H1 (cell line): ENCODE measurements around the gene XIRP1. TPM values are rescaled to one million over a fixed set of nuclear protein-coding genes. Genes with fewer than 3 reads are reported as not detected.

Source experiments
- CTCF ChIA-PET: fragments of 300-600 bp; sonication (Branson Sonifier 250); formaldehyde crosslinking; loops from one replicate; lab custom pipeline; 2021; ENCODE audit not compliant: partially characterized antibody; lab: Charles Lee
- POLR2A ChIA-PET: fragments of 300-600 bp; sonication (Branson Sonifier 250); formaldehyde crosslinking; loops from one replicate; lab custom pipeline; 2021; ENCODE audit warnings: inconsistent platforms; ENCODE audit not compliant: partially characterized antibody; lab: Charles Lee
- DNase-seq, 2 experiments: peaks; one replicate each; pipeline versions ENCODE4 v3.0.0 to v3.0.0-alpha.2; 2010 to 2022; ENCODE audit warnings: low spot score in 2 of 2, low read depth in 1 of 2, mixed read lengths in 1 of 2
- FAIRE-seq: peaks from 2 replicates; lab custom pipeline; 2011; peaks lifted over from hg19 to GRCh38; lab: Jason Lieb, UNC
- H2AFZ ChIP-seq: 2 replicates; pipeline ENCODE4 v1.8.1; 2012; ENCODE audit warnings: low read length, inconsistent platforms
- H2AK5ac ChIP-seq: 2 replicates; pipeline ENCODE4 v1.6.1; 2013; ENCODE audit warnings: low read depth, low read length
- H2BK120ac ChIP-seq: replicated peaks from 2 replicates; pipeline ENCODE3; 2013; ENCODE audit warnings: low read depth, low read length, inconsistent platforms
- H2BK12ac ChIP-seq: 2 replicates; pipeline ENCODE4 v1.6.1; 2013; ENCODE audit warnings: low read depth, low read length
- H2BK15ac ChIP-seq: 2 replicates; pipeline ENCODE4 v1.6.1; 2013; ENCODE audit warnings: low read length
- H2BK20ac ChIP-seq: 2 replicates; pipeline ENCODE4 v1.6.1; 2013; ENCODE audit warnings: low read length
- H2BK5ac ChIP-seq: 2 replicates; pipeline ENCODE4 v1.6.1; 2013; ENCODE audit warnings: low read depth, low read length
- H3K14ac ChIP-seq: 2 replicates; pipeline ENCODE4 v1.6.1; 2013; ENCODE audit warnings: inconsistent platforms; ENCODE audit not compliant: insufficient read length
- H3K18ac ChIP-seq: 2 replicates; pipeline ENCODE4 v1.6.1; 2013; ENCODE audit warnings: low read length; ENCODE audit errors: extremely low read depth
- H3K23ac ChIP-seq: 2 replicates; pipeline ENCODE4 v1.6.1; 2013; ENCODE audit warnings: inconsistent platforms; ENCODE audit not compliant: insufficient read length
- H3K23me2 ChIP-seq: 2 replicates; pipeline ENCODE4 v1.6.1; 2013; ENCODE audit warnings: low read depth, low read length
- H3K27ac ChIP-seq: 2 replicates; pipeline ENCODE4 v1.6.1; 2011; ENCODE audit warnings: low read depth, low read length, inconsistent platforms
- H3K27me3 ChIP-seq, 4 experiments: replicated peaks in 1 of 4; 1 replicate in 1 of 4; 2 replicates in 3 of 4; pipeline versions ENCODE4 v1.6.1 to v1.8.1; 2011 to 2013; ENCODE audit warnings: low read length in 3 of 4, mild to moderate bottlenecking in 3 of 4, inconsistent platforms in 2 of 4, mixed read lengths in 2 of 4, moderate library complexity in 1 of 4; ENCODE audit not compliant: control insufficient read depth in 3 of 4, insufficient read depth in 3 of 4; ENCODE audit errors: extremely low read depth in 1 of 4
- H3K36me3 ChIP-seq, 4 experiments: 2 replicates each; pipeline versions ENCODE4 v1.6.1 to v1.8.1; 2011 to 2013; ENCODE audit warnings: mild to moderate bottlenecking in 4 of 4, low read length in 3 of 4, moderate library complexity in 2 of 4, control low read depth in 1 of 4, inconsistent platforms in 1 of 4; ENCODE audit not compliant: insufficient read depth in 4 of 4, control insufficient read depth in 2 of 4
- H3K4ac ChIP-seq: replicated peaks from 2 replicates; pipeline ENCODE3; 2013; ENCODE audit warnings: low read length, low read depth, mixed read lengths, inconsistent platforms; ENCODE audit not compliant: insufficient read length
- H3K4me1 ChIP-seq, 4 experiments: replicated peaks in 1 of 4; 1 replicate in 1 of 4; 2 replicates in 3 of 4; pipeline versions ENCODE4 v1.6.1 to v1.8.1; 2011 to 2013; ENCODE audit warnings: low read length in 3 of 4, inconsistent platforms in 2 of 4, mixed read lengths in 1 of 4; ENCODE audit not compliant: insufficient read depth in 4 of 4, control insufficient read depth in 3 of 4
- H3K4me2 ChIP-seq, 2 experiments: 2 replicates each; pipeline versions ENCODE4 v1.6.1 to v1.8.1; 2011 to 2013; ENCODE audit warnings: low read depth in 2 of 2, low read length in 2 of 2, control low read depth in 1 of 2, inconsistent platforms in 1 of 2, mild to moderate bottlenecking in 1 of 2; ENCODE audit not compliant: insufficient read depth in 1 of 2
- H3K4me3 ChIP-seq, 4 experiments: fragments of 200-600, 300-600 bp in 1 of 4; sonication (generic), shearing (Covaris generic), sonication (Bioruptor Twin) in 1 of 4; 2 replicates each; pipeline versions ENCODE4 v1.5.1 to v1.8.1; 2011 to 2016; ENCODE audit warnings: low read length in 4 of 4, low read depth in 3 of 4, control low read depth in 2 of 4, inconsistent platforms in 2 of 4, mild to moderate bottlenecking in 2 of 4, mixed read lengths in 1 of 4, moderate library complexity in 1 of 4; ENCODE audit not compliant: insufficient read depth in 2 of 4; ENCODE audit errors: extremely low read depth in 1 of 4
- H3K56ac ChIP-seq: replicated peaks from 2 replicates; pipeline ENCODE3; 2013; ENCODE audit warnings: low read depth, mild to moderate bottlenecking, mixed read lengths, low read length, inconsistent platforms; ENCODE audit not compliant: insufficient read length
- H3K79me1 ChIP-seq: 2 replicates; pipeline ENCODE4 v1.6.1; 2013; ENCODE audit warnings: low read depth, low read length, control low read depth
- H3K79me2 ChIP-seq, 2 experiments: 2 replicates each; pipeline versions ENCODE4 v1.6.1 to v1.8.1; 2012 to 2013; ENCODE audit warnings: low read length in 2 of 2, mild to moderate bottlenecking in 2 of 2, inconsistent platforms in 1 of 2; ENCODE audit not compliant: insufficient read depth in 2 of 2, control insufficient read depth in 1 of 2
- H3K9ac ChIP-seq, 4 experiments: replicated peaks in 1 of 4; 1 replicate in 1 of 4; 2 replicates in 3 of 4; pipeline versions ENCODE4 v1.6.1 to v1.8.1; 2011 to 2013; ENCODE audit warnings: low read depth in 3 of 4, low read length in 3 of 4, control low read depth in 2 of 4, mild to moderate bottlenecking in 2 of 4, moderate library complexity in 2 of 4, inconsistent platforms in 1 of 4; ENCODE audit errors: extremely low read depth in 1 of 4
- H3K9me3 ChIP-seq, 2 experiments: 2 replicates each; pipeline versions ENCODE4 v1.6.1 to v1.8.1; 2012 to 2013; ENCODE audit warnings: mild to moderate bottlenecking in 2 of 2, moderate library complexity in 2 of 2, control low read depth in 1 of 2, inconsistent platforms in 1 of 2, low read depth in 1 of 2, low read length in 1 of 2, mixed read lengths in 1 of 2; ENCODE audit not compliant: insufficient read depth in 2 of 2
- H4K20me1 ChIP-seq, 2 experiments: replicated peaks in 1 of 2; 2 replicates each; pipeline versions ENCODE3 to v1.8.1; 2011 to 2013; ENCODE audit warnings: inconsistent platforms in 2 of 2, low read length in 2 of 2, mild to moderate bottlenecking in 1 of 2; ENCODE audit not compliant: insufficient read depth in 2 of 2, control insufficient read depth in 1 of 2
- H4K5ac ChIP-seq: 2 replicates; pipeline ENCODE4 v1.6.1; 2013; ENCODE audit warnings: low read length, low read depth, mixed read lengths, inconsistent platforms; ENCODE audit not compliant: insufficient read length
- H4K8ac ChIP-seq: 2 replicates; pipeline ENCODE4 v1.8.0; 2013; ENCODE audit warnings: mild to moderate bottlenecking, moderate library complexity, low read length, inconsistent platforms; ENCODE audit not compliant: insufficient read depth; ENCODE audit errors: extremely low read depth
- H4K91ac ChIP-seq: replicated peaks from 2 replicates; pipeline ENCODE3; 2013; ENCODE audit warnings: low read length, mixed read lengths, inconsistent platforms; ENCODE audit not compliant: insufficient read length
- BRCA1 ChIP-seq: IDR thresholded peaks from 2 replicates; pipeline ENCODE4 v1.6.1; 2012; ENCODE audit warnings: low read depth, low read length, improper control_type of control experiment
- CREB1 ChIP-seq: IDR thresholded peaks from 2 replicates; pipeline ENCODE4 v1.6.1; 2012; ENCODE audit warnings: inconsistent platforms
- HDAC6 ChIP-seq: IDR thresholded peaks from one replicate; pipeline ENCODE4 v1.7.1; 2012; ENCODE audit warnings: low read depth, mild to moderate bottlenecking, inconsistent platforms, low read length, moderate library complexity
- KDM1A ChIP-seq: fragments of 200-600, 300-600 bp; sonication (generic); IDR thresholded peaks from 2 replicates; pipeline ENCODE4 v1.7.1; 2016; ENCODE audit warnings: mild to moderate bottlenecking, low read length, borderline replicate concordance
- KDM4A ChIP-seq: IDR thresholded peaks from one replicate; pipeline ENCODE4 v1.7.1; 2012; ENCODE audit warnings: low read depth, mild to moderate bottlenecking, moderate library complexity, low read length, inconsistent platforms; ENCODE audit not compliant: severe bottlenecking
- MAX ChIP-seq: IDR thresholded peaks from 2 replicates; pipeline ENCODE4 v1.6.1; 2012; ENCODE audit warnings: inconsistent platforms
- NANOG ChIP-seq: IDR thresholded peaks from 2 replicates; pipeline ENCODE4 v1.6.1; 2011; ENCODE audit warnings: low read length, low read depth, mild to moderate bottlenecking, inconsistent platforms; ENCODE audit not compliant: insufficient read depth, poor library complexity, severe bottlenecking
- POLR2A ChIP-seq, 2 experiments: IDR thresholded peaks; 1 replicate in 1 of 2; 2 replicates in 1 of 2; pipeline ENCODE4 v1.6.1; 2011; ENCODE audit warnings: low read depth in 2 of 2, low read length in 2 of 2, mild to moderate bottlenecking in 2 of 2; ENCODE audit errors: control extremely low read depth in 1 of 2
- POU5F1 ChIP-seq: IDR thresholded peaks from 2 replicates; pipeline ENCODE4 v1.6.1; 2011; ENCODE audit warnings: low read depth, mild to moderate bottlenecking, low read length, moderate library complexity
- RAD21 ChIP-seq, 2 experiments: IDR thresholded peaks in 1 of 2; conservative IDR thresholded peaks in 1 of 2; 2 replicates each; pipeline ENCODE4 v1.6.1; 2011; ENCODE audit warnings: low read depth in 2 of 2, low read length in 2 of 2, improper control_type of control experiment in 1 of 2, inconsistent platforms in 1 of 2, mild to moderate bottlenecking in 1 of 2, moderate library complexity in 1 of 2
- WGBS, 2 experiments: shearing (Covaris generic) in 1 of 2; methylation state at CpG; one replicate each; pipeline versions ENCODE4 v1.1.6 to v1.1.7; 2013 to 2015; ENCODE audit warnings: low lambda C conversion rate in 2 of 2, mixed read lengths in 2 of 2, inconsistent platforms in 1 of 2, low coverage in 1 of 2, missing lambda C conversion rate in 1 of 2; ENCODE audit not compliant: insufficient replicate concordance in 2 of 2, insufficient coverage in 1 of 2, insufficient read length in 1 of 2; ENCODE audit errors: extremely low coverage in 1 of 2, missing lambda C conversion rate in 1 of 2; 5-methylcytosine and 5-hydroxymethylcytosine counted together
- polyA plus RNA-seq, 7 experiments: library from polyadenylated mRNA; depleted of rRNA in 3 of 7; stranded (reverse) in 5 of 7; unstranded in 2 of 7; fragments of >200 nt in 5 of 7; fragments of 200-250 nt in 2 of 7; gene quantifications; 1 replicate in 5 of 7; 2 replicates in 1 of 7; 4 replicates in 1 of 7; pipeline versions ENCODE4 v1.2.1 to v1.2.3, GENCODE V29; 2011 to 2013; ENCODE audit warnings: missing spikeins in 2 of 7, mixed read lengths in 2 of 7
- total RNA-seq: library from RNA; stranded (reverse); fragmentation: NEBNext Ultra II Directional; extraction: Animal tissue kit (Norgen Biotek cat#: 25700); gene quantifications from 2 replicates; pipeline ENCODE4 v1.2.1, GENCODE V29; 2021

XIRP1 gene
- total and polyA plus RNA-seq, 2 of the 8 experiments (the other 6 are each of a cell fraction or from before 2014, with no cell fraction given): not detected

- H3K23ac ChIP-seq: no peak overlapping the region
- no peak overlapping the region for H3K4ac ChIP-seq
- no peak overlapping the region for H3K4me3 ChIP-seq
- no peak overlapping the region for H3K14ac ChIP-seq
- no peak overlapping the region for H4K91ac ChIP-seq
- no peak overlapping the region for H3K9ac ChIP-seq
- H3K27ac ChIP-seq: no peak overlapping the region
- ChIA-PET POLR2A (interaction anchor here (0.6 to 1.7 kb wide), 2 partner anchors 9 to 84 kb away, joined by 4 to 7 read pairs; no protein-coding TSS in a partner anchor), CTCF (interaction anchor here (1.0 to 15.2 kb wide), 4 partner anchors 8 to 72 kb away, joined by 3 to 198 read pairs (median 4); no protein-coding TSS in a partner anchor)
- H3K4me2 ChIP-seq: no peak overlapping the region
- H3K36me3 ChIP-seq: no peaks in the 10 kb centered on the region
- H3K9me3 ChIP-seq: no peaks in the 10 kb centered on the region
- H2BK120ac ChIP-seq: no peak overlapping the region
- no peak overlapping the region for H3K18ac ChIP-seq
- H3K23me2 ChIP-seq: no peaks in the 10 kb centered on the region
- no peak overlapping the region for H2BK20ac ChIP-seq
- H4K5ac ChIP-seq: no peak overlapping the region
- no peaks in the 10 kb centered on the region for H3K79me1 ChIP-seq
- no peaks in the 10 kb centered on the region for H4K20me1 ChIP-seq
- H2BK5ac ChIP-seq: no peak overlapping the region
- no peak for FAIRE-seq
- no peaks in the 10 kb centered on the region; a peak in 1 of 7 replicates for H3K27me3 ChIP-seq
- H2AK5ac ChIP-seq: no peak overlapping the region
- no peak for TF ChIP-seq NANOG
- no peak for TF ChIP-seq KDM1A
- TF ChIP-seq BRCA1: no peak
- TF ChIP-seq MAX: no peak
- TF ChIP-seq POU5F1: no peak
- TF ChIP-seq RAD21 (IDR thresholded peaks at IDR 0.05 in 1 of 2, conservative IDR thresholded peaks at IDR 0.05 in 1 of 2; ENCODE audit: low read depth in 2 of 2, low read length in 2 of 2): no peak
- no peak for TF ChIP-seq KDM4A
- TF ChIP-seq CREB1: no peak
- TF ChIP-seq POLR2A (IDR thresholded peaks at IDR 0.05; ENCODE audit: control extremely low read depth in 1 of 2, low read depth in 2 of 2, low read length in 2 of 2): no peak
- no peak for TF ChIP-seq HDAC6
- 90% methylated on average over 3 of the region's 3 CpGs; no CpG with 5 or more reads in 1 of the 2 experiments for WGBS, 2 experiments
- DNase-seq: no peak
- no peak overlapping the region for H2BK15ac ChIP-seq
- H3K4me1 ChIP-seq: no peaks in the 10 kb centered on the region
- H3K79me2 ChIP-seq: no peaks in the 10 kb centered on the region
- H3K56ac ChIP-seq: no peak overlapping the region
- no peak overlapping the region for H2AFZ ChIP-seq
- no peak overlapping the region for H4K8ac ChIP-seq
- no peak overlapping the region for H2BK12ac ChIP-seq
Measured at GRCh38 chr3:39219702-39220101, 27.3 kb upstream of the XIRP1 start.
